Colon (tissue), 2 donors: ENCODE data around the gene GNGT1.

Source experiments
- FAIRE-seq: peaks from 2 replicates; lab custom pipeline; 2012; peaks lifted over from hg19 to GRCh38; lab: Jason Lieb, UNC
- donor health status: control.
- donor health status: control.

Gene GNGT1

DNA sequence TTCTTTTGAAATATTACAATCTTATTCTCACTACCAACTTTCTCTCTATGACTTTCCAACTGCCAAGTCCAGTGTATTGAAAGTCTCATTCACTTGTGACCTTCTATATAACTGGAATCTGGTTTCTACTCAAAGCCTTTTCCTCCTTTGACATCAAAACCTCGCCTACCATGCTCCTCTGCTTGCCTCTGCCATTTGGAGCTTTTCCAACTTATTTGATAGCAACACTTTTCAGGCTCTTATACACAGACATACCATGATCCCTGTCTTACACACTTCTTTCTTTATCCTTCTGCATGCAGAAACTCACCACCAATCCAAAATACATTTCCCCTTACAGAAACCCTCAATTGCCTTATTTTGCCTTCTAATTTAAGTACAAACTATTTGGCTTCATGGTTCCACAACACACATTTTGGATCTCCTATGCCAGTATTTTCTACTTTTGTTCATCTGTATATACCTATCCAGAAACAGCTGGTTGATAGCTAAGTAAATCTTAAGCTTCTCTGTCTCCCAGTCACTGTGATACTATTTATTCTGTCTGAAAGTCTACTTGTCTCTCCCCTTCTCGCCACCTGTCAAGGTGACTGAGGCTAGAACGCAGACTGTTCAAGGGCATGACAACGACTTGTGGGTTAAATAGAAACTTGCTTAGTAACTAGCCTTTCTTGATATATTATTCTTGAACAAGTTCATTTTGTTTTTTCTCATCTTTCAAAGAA is 37.6 kb downstream of the GNGT1 start:
- FAIRE-seq = no peak

DNA sequence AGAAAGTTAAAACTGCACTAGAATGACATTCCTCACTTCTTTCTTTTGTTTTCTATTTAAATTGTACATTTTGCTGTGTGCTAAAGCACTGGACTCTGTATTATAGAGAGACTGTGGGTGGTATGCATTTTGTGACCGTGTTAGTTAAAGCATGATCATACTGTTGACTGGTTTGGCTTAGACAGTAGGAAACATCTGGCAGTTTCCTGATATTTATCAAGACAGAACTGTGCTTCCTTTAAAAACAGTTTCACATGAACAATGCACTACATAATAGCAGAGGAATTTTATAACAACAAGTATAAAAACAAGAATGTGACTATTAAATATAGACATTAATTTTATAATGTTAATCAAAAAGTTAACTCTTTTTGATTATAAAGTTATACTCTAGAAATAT is 38.3 kb downstream of the GNGT1 start:
- FAIRE-seq = no peak

- FAIRE-seq = no peak
Measured at GRCh38 chr7:93945083-93945482, 38.7 kb downstream of the GNGT1 start.

DNA sequence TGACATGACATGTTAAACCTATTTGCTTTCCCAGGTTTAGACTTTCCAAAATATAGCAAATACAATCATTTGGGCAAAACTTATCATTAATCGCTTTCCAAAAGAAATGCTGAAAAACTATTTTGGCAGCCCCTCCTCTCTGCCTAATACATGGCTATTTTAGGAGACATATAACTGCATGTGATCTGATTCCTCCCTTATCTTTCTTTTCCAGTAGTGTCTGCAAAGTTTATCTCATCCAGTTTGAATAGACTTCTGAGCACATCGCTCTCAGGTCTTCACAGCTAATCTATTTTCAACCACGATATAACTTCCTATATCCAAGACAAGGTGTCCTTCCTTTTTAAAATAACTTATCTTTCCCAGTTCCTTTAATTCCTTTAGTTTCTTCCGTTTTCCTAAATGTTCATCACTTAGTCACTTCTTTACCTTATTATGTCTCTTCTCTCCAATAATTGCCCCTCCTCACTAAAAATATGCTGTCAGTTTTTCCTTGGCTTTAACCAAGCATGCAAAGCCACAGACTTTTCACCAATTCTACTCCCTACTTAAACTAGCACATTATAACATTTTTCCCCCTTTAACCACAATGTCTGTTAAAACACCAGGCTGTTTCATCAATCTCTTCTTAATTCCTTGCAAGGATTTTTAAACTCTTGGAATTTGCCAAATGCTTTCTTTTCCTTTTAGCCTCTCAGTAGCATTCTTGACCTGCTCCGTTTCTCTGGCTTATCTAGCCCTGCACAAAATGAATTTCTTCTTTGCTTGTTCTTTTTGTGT is 39.6 kb downstream of the GNGT1 start:
- FAIRE-seq = no peak

DNA sequence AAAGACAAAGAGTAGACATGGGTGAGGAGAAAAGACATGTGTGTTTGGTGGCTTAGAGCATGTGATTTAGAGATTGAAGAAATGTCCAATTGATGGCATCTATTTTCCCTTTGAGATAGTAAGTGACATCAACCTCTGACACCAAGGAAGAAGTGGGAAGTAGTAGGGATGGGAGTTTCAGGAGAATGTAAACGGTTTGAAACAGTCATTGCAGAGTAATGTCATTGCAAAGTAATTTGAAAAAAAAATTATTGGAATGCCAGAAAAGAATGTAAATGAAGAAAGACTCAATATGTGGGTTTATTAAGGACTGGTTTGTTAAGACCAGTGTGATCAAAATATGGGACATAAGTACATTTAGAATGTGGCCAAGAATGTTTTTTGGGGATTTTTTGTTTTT is 41.7 kb downstream of the GNGT1 start:
- no peak for FAIRE-seq

DNA sequence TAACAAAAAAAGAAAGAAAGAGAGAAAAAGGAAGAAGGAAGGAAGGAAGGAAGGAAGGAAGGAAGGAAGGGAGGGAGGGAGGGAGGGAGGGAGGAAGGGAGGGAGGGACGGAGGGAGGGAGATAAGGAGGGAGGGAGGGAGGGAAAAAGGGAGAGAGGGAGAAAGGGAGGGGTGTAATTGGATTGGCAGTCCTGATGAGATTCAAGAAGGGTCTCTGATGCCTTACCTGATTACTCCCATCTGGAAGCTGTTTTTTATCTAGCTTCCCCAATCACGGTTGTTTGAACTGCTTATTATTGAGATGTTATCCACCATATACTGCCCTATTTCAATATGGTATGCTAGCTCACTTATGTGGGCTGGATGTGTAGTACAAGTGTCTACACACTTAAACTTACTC is 42.5 kb downstream of the GNGT1 start:
- no peak for FAIRE-seq

- FAIRE-seq = no peak
Measured at GRCh38 chr7:93949423-93949822, 43.1 kb downstream of the GNGT1 start.

DNA sequence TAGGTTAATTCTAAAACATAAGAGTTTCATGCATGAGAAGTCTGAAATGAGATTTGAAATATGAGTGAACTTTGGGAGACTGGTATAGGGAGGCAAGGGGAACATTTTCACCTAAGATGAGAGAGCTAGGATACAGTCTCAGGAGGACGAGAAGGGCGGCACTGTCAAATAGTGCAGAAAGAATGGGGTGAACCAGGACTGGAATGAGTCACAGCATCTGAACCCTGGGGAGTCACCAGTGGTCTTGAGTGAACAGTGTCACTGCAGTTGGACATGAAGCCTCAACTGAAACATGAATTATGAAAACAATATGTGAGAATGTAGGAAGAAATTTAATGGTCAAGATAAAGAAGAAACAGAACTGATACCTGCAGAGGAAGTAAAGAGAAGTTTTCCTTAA is 48.9 kb downstream of the GNGT1 start:
- FAIRE-seq = no peak

- FAIRE-seq = no peak
Measured at GRCh38 chr7:93957767-93958166, 51.4 kb downstream of the GNGT1 start.

DNA sequence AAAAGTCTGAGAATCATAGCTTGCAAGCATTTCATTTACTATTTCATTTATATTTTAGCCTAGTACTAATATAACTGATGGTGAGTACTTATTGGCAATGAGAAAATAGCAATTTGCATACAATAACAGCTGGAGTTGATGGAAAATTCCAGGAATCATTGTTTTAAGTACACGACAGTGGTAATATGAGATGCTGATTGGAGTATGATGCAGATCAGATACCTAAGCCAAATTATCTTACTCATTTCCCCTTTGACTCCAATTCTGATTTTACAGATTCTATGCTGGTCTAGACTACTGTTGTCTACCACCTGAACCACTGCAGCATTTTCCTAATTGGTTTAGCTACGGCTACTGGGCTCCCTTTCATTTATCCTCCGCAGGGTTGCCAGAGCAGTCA is 51.8 kb downstream of the GNGT1 start:
- no peak for FAIRE-seq

GRCh38 chr7:93958651-93959050 is 52.3 kb downstream of the GNGT1 start:
- FAIRE-seq = no peak
